GM04503 (cell line): ENCODE measurements around the gene MAL.

ENCODE experiments used
- DNase-seq: peaks from one replicate; pipeline ENCODE4 v3.0.0-alpha.2; 2012; ENCODE audit warnings: low read depth

Gene MAL

DNA sequence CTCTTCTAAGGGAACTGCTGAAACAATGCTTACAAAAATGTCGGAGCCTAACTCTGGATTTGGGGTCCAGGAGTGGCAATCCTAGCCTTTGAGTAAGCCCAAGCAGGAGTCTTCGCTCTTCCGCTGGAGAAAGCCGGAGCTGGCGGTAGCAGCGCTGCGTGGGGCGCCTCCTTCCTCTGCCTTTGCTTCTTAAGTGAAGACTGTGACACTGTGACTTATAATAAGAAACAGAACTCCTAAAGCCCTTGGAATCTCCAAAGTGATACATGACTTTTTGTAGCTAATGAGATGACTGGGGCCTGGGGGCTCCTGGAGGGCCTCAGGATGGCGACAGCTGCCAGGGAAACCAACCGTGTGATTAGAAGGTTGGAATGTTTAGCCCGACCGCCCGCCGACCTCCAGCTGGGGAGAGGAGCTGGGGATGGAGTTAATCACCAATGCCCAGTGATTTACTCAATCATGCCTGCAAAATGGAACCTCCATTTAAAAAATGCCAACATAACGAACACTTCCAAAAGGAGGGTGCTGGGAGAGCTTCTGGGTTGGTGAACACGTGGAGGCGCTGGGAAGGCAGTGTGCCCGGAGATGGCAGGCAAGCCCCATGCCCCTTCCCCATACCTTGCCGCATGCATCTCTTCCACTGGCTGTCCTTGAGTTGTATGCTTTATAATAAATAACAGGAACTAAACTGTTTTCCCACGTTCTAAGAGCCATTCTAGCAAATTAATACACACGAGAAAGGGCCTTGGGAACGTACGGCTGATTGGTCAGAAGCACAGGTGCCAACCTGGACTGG is 29.0 kb upstream of the MAL start:
- no peak for DNase-seq

DNA sequence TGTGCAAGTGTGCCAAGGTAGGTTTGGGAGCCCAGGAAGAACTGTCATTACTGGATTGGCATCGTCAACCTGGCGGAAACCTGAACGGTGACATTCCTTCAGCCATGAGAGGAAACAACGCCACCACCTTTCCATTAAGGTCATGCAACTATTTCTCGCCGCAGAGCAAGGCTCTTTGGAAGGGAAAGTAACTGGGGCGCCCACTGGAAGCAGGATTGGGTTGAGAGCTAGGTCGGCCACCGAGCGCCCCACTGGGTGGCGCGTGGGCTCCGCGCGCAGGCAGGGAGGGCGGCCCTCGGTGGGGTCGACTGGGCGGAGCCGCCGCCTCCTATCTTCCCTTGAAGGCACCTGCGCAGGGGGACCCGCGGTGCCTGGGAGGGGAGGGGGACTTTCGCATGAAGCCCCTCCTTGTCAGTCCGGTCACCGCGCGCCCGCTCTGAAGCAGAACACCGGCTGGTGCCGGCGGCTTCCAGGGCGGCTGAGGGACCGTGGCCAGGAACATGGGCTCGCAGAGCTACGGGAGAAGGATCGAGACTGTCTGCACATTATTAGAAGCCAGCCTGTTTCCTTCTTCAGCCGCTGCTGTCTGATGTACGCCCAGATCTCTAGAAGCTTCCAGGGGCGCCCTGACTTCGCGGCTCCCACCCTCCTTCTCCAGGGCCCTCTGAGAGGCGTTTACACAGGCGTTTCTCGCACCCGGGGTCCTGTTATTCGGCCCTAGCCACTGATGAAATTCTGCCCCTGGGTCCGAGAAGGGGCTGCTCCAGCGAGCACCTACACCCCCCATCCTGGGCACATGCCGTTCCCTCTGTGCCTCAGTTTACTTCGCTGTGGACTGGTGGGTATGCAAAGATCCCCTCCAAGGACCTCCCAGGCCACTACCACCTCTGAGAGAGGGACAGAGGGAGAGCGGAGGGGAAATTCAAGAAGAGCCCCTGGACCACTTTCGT is 27.3 kb upstream of the MAL start:
- DNase-seq = no peak

DNA sequence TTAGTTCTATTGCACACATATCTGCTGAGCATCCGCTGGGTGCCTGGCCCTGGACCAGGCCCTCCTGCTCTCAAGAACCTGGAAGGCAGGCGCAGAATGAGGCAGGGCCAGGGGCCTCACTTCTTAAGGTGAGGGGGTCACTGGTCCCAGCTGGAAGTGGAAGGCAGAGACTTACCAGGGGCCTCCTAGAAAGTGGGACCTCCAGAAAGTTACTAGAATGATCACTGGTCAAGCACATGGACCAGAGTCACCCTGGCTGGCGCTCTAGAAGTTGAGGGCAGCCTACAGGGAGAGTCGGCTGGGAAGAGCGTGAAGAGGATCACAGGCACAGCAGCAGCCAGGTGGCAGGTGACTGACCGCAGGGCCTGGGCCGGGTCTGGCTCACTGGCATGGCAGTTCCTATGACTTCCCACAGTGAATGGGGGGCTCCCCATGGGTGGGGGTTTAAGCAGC is 26.1 kb upstream of the MAL start:
- DNase-seq = no peak

DNA sequence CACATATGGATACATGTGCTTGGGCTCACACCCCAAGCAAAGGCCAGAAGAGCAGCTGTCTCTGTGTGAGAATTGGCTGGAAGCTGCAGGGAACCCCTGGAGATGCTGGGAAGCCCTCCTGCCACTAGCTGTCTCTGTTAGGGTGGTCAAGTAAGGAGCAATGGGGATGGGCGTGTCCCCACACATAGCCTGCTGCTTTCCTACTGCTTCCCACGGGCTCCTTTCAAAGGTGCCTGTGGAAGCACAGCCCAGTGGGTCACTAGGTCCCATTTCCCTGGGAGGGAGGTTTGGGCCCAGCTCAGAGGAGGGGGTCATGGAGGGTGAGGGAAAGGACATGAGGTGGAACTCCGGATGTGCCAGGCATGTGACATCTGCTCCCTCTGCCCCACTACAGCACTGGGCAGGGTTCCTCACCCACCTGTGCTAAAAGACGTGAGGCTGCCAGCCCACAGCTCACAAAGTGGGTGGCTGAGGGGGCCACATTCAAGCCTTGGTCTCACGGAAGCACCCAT is 24.4 kb upstream of the MAL start:
- no peak for DNase-seq

DNA sequence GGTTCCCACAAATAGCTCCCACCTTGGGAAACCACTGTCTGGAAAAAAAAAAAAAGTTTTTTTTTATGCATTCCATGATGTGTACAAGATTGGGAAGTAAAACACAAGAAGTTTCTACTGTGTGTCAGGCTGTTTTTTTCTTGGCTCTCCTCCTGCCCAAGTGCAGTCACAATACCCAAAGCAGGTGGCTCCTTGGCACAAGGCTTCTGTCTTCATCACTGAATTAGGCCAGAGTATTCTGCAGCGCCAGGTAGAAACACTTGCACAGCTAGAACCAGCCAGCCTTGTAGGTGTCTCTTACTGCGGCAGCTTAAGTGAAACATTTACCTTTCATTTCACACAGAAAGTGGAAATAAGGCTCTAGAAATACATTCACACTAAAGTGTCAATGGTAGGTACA is 23.8 kb upstream of the MAL start:
- DNase-seq = no peak

DNA sequence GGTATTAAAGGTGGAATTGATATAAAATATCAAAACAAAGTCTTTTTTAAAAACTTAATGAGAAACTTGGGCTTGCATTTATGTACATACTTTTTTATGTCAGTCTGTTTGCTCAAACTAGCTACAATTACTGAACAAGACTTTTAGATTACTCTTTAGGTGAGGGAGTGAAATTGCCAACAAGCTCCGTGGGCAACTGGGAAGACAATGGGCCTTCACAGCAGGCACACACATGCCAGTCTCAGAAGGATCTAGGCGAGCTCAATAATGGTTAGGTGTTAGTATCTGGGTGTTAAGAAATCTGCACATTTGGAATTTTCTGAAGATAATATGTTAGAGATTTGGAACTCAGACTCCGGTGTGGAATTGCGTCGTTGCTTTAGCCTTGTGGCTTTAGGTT is 23.0 kb upstream of the MAL start:
- DNase-seq = no peak

DNA sequence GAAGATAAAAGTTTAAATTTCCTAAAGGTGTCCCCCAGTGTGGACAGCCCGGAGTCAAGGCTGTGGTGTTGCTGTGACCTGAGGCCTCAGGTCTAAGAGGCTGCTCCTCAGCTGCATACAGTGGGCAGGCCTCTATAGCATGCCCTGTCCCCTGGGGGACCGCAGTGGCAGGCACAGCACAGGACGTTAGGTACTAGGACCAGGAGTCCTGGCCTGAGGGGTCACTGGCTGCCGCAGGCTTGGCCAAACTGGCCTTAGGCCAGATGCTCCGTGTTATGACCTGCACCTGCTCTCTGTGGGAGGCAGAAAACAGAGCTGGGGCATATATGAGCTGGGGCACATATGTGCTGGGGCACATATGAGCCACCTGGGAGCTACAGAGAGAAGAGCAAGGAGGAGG is 21.2 kb upstream of the MAL start:
- no peak for DNase-seq

DNA sequence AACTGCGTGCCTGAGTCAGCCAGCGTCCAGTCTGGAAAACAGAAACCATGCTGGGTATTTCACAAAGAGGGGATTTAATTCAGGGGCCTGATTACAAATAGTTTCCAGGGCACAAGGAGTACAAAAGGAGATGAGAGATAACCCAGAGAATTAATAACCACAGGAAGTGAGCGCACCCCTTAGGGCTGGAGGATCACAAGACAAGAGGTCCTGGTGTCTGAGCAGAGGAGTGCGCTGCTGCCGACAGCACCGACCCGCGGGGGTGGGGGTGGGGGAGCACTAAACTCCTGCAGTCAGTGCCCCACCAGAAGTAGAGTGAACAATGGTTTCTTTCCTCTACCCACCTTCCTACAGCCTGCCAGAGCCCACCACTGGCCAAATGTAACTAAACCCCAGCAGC is 20.8 kb upstream of the MAL start:
- no peak for DNase-seq

DNA sequence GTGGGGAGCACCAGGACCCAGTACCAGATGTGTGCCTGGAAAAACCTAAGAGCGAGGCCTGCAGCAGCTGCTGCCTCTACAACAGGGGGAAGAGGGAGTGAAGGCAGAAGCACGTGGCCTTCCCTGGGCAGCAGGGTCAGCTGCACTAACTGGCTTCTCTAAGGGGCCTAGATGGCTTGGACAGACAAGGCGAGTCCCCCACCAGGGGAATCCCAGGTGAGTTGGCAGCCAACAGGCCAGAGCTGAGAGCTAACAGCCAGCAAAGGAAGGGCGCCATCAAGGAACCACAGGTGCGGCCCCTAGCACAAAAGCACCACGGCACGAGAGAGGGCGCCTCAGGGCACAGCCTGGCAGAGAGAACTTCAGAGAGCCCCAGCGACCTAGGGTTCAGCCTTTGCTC is 19.8 kb upstream of the MAL start:
- no peak for DNase-seq

DNA sequence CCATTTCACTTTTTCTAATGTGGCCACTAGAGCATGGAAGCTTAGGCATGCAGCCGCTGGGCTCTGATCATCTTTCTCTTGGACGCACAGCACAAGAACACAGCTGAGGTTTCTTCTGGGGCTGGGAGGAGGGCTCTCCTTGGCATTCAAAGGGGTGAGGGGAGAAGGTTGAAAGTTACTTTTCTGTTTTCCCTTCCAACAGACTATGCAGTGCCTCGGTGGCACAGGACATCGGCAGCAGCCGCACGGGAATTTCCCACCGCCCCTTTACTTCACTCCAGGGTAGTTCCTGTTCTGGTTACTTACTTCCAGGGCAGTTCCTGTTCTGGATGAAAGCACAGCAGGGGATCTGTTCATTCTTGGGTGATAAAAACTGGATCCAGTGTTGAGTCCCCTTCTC is 18.9 kb upstream of the MAL start:
- DNase-seq = no peak

DNA sequence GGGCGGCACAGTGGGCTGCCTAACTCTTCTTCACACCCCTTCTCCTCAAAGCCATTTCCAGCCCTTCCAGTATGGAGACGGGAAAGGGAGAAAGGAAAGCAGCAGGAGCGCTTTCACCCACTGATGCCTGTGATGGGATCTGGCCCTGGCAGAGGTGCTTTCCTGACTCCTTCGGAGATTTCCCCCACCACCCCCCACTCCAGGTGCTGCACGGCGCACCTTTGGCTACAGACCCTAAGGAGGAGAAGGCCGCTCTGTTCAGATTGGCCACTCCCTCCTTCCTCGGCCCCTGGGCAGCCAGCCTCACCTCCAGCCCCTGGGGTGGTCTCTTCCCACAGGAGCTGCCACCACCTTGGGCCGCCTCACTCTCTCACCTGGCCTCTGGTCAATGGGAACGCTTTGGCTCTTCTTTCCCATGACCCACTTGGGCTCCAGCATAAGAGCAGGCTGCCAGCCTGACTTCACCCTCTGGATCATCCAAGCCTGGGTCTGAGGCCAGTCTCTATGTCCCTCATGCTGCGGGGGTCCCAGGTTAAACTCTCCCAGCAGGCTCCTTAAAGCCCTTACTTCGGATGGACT is 18.4 kb upstream of the MAL start:
- no peak for DNase-seq

DNA sequence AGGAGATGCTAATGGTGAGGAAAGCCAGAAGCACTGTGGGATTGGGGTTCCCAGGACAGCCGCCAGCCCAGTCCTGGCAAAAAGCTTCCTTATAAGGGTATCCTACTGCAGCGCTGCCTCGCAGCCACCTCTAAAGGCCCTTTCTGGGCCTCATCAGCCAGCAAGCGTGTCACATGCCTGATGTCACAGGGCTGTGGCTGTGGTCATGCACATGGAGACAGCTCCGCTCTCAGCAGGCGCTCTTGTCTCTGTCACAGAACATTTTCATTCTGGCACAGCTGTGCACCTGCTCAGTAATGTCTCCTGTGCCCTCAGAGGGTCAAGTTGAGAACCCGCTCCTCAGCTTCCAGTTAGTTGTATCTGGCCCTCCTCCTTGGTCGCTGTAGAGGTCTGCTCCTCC is 17.7 kb upstream of the MAL start:
- no peak for DNase-seq

DNA sequence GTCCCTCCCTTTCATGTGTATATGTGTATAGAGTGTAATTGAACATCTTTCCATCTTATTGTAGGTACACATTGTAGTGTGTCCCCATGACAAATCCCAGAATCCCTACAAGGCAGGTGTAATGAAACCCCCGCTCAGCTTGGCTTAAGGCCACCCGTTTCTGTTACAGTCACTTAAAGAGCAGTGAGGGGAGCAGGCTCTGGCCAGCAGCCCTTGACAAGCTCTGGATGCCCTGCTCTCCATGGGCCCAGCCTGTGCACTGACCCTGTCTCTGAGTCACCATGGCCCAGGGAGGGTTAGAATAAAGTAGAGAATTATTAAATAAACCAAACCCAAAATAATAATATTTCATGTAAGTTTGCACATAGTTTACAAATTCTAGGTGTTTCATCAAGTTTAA is 17.2 kb upstream of the MAL start:
- DNase-seq = no peak

DNA sequence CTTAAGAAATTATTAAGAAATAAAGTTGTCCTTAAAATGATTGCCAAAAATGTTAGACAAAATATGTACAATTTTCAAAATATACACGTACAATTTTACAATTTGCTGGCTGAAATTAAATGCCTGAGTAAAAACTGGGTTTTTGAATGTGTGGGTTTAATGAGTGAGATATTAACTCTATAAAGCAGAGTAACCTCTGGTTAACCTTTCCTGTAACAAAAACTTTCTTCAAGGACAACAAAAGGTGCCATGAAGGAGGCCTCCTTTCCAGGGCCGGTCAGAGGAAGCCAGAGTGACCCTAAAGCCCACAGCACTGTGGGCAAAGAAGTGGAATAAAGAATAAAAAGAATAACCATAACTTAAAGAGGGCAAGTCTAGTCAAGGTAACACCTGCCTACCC is 16.5 kb upstream of the MAL start:
- DNase-seq = no peak

DNA sequence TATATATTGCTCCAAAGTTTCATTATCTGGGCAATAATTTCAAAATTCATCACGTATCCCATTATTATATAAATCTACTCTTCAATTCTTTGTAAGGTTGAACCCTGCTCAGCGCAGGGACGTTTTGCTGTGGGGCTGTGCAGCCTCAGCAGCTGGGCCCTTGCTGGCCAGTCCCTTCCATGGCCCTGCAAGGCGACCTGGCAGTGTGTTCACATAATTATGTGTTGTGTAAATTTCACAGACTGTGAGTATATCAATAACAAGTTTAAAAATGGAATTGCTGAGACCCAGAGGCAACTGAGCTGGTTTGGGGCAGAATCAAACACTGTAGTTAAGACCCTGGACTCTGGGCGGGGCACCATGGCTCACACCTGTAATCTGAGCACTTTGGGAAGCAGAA is 16.1 kb upstream of the MAL start:
- DNase-seq = no peak

DNA sequence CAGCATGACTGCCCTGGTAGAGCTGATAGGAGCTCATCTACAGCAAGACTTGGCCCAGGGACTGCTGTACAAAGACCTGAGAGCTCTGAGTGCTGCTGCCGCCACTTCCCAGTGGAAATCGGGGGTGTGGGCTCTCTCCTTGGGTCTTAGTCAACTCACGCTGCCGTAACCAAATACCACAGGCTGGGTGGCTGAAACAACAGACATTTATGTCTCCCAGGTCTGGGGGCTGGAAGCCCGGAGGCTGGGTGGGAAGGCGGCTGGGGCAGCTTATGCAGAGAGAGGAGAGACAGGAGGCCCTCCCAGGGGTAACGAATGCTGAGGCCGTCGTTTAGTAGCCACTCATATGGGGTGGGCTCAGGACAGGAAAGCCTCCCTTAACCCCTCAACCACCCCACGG is 15.4 kb upstream of the MAL start:
- DNase-seq = no peak

DNA sequence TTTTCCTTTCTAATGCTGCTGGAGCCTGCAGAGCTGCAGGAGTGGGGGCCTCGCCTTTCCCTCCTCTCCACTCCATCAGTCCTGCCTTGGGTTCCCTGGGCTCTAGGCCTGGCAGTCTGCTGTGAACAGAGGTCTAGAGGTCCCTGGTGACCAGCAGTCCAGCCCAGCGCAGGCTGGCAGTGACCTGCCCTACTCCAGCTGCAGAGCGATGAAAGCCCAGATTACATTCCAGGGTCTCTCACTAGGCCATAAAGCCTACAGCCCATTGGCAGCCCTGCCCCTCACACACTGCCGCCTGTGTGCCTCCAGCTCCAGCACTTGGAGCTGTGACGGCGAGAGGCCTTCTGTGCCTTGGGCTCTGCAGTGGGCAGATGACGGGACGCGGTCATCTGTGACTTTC is 14.8 kb upstream of the MAL start:
- no peak for DNase-seq

DNA sequence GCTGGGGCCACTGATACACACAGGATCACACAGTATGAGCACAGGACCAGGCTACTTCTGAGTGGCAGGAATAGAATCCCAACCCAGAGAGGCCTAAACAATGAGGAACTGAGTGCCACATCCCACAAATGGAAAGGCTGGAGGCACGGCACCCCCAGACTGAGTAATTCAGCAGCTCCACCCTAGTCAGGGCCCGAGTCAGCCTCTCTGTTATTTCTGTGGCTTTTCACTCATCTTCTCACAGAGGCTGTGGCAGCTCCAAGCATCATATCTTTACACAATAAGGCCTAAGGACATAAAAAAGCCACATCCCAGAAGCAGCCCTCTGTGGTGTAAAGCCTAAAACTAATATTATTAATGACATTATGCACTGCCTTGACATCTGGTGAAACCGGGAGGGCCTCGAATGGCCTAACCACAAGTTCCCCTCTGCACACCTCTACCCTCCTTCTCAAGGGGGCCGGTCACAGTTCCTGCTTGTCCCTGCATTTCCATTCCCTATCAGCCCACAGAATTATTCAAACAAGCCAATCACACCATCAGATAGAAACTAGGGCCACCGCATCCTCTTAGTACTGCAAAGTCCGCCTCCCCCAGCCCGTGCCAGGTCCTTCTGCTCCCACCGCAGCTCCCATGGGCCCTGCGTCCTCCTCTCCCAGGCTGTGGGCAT is 12.5 kb upstream of the MAL start:
- no peak for DNase-seq

DNA sequence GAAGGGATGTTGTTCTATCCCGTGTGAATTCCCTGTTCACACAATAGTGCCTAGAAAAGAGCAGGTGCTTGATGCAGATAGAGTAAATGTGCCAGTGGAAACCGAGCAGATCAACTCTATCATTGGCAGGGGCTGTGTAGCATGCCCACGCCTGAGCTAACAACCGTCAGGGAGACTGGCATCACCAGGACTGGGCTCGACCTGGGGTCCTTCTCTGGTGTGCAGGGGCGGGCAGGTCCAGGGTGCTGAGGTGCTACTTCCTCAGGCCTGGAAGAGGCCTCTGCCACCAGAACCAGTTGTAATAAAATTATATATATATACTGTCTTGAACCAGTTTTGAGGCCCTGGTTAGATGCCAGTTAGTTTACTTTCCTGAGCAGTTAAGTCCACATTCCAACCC is 11.8 kb upstream of the MAL start:
- DNase-seq = no peak

DNA sequence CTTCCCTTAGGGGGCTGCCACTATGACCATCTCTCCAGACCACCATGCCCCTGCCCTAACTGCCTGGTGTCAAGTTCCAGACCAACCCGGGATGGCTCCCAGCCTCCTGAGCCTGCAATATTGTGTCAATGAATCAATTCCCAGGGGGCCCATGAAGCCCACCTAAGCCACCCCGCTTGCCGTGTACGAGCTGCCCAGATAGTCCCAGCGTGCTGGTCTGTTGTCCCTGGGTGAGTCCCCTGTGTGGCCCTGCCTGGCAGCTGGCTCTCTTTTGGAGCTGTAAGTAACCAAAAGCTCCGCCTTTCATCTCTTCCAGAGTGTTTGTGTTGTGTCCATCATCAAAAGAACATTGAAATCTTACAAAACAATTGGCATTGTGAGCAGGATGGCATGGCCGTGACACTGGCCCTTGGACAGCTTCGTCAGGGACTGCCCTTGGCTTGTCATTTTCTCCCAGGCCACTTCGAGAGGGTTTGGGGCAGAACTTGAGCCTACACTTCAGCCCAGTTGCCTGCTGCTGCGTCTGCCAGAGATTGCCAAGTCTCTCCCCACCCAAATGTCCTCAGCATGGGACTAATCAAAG is 11.3 kb upstream of the MAL start:
- no peak for DNase-seq

DNA sequence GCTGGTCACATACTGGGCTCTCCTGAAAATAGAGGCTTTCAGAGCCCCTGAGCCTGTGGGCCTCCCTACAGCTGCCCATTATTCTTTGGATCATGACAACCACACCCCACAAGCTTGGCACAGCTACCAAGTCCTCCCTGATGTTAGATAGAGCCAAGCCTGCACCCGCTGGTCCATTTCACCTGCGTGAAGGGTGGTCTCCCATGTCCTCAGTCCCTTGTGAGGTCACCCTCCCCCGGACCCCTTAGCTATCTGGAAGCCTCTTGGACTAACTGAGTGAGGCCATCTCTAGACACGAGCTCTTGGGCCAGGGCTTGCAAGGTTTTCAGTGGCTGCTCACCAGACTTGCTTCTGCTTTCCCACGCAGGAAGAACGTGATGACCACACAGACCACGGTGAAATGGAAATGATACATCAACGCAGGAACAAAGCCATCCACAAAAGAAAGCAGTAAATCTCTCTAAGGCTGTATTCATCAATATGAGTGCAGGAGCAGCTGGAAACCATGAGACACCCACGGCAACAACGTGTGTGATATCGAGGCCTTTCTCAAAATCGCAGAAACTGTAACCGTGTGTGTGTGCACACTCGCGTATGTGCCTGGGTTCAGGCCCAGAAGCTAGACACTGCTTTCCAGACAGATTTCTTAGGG is 10.1 kb upstream of the MAL start:
- no peak for DNase-seq
